Limb (tissue), 2 donors: ENCODE measurements around the gene TTR.

Experiments
- DNase-seq, 2 donors: peaks; one replicate each; pipeline ENCODE4 v3.0.0-alpha.2; 2016; ENCODE audit errors: extremely low spot score in 2 of 2

TTR gene

DNA sequence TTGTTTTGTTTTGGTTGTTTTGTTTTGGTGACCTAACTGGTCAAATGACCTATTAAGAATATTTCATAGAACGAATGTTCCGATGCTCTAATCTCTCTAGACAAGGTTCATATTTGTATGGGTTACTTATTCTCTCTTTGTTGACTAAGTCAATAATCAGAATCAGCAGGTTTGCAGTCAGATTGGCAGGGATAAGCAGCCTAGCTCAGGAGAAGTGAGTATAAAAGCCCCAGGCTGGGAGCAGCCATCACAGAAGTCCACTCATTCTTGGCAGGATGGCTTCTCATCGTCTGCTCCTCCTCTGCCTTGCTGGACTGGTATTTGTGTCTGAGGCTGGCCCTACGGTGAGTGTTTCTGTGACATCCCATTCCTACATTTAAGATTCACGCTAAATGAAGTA, at the start of gene TTR:
Gene TTR (plus strand): TSS at position 250 of the 400 bp plus-strand sequence. CDS start 26 bp downstream, at position 276.
- no peak for DNase-seq

DNA sequence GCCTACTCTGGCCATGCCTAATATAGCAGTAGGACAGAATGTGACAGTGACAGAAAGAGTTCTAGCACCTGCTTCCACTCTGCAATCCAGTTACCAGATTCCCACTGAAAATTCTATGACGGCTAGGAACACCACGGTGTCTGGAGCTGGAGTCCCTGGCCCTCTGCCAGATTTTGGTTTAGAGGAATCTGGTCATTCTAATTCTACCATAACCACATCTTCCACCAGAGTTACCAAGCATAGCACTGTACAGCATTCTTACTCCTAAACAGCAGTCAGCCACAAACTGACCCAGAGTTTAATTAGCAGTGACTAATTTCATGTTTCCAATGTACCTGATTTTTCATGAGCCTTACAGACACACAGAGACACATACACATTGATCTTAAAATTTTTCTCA, 45.2 kb upstream of the TTR start:
- no peak for DNase-seq

DNA sequence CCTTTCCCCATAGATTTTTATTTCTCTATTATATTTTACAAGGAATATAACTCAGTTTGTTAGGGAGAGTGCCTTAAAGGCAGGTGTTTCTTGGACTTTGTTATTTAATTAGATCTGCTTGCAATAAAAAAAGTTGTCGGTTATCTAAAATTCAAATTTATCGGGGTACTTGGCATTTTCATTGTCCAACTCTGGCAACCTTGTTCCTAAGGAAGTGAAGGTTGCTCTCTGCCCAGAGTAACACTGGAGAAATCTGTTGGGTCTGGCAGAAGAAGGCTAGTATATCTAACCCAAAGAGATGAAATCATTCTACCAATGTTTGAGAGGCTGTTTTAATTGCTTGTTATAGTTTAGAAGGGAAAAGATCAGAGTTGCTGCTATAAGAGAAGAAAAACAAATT, 42.8 kb upstream of the TTR start:
- no peak for DNase-seq

DNA sequence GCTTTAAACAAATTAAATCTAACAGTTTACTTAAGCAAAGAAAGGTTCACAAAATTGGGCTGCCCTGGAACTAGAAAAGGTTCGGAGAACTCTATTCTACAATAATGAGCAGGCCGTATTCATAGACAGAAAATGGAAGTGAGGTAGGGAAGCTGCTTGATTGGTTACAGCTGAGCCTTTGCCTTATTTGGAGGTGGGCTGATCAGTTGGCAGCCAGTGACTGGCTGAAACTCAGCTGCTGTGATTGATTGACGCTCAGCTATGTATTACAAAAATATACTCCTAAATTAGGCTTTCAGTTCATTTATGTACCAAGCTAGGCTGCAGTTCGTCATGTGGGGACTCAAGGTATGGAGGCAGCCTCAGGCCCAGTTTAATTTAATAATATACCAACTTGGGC, 42.3 kb upstream of the TTR start:
- no peak for DNase-seq

DNA sequence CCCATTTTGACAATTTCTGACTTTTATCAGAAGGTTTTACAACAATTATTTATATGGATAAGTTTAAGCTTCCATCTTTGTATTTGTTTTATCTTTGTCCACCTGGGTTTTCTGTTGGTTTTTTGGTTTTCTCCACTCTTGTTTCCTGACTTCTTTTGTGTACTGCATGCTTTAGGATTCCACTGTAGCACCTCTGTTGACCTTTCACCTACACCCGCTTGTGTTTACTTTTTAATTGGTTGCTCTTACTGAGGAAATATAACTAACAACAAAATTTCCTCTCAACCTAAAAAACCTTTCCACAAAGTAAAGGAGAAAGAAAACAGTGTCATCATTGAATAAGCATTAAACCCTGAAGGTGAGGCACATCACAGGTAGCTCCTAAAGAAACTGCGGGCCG, 39.8 kb upstream of the TTR start:
- no peak for DNase-seq

DNA sequence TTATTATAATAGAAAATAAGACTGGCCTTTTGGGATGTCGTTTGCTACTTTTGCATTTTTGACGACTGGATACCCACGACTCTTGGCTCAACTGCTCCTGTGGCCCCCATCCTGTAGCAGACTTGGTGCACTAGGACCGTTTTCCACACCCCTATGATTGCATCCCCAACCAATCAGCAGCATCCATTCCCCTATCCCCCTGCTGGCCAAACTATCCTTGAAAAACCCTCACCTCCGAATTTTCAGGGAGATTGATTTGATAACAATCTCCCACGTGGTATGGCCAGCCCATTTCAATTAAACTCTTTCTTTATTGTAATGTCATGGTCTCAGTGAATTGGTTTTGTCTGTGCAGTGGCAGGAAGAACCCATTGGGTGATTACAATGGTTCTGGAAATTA, 37.9 kb upstream of the TTR start:
- no peak for DNase-seq

DNA sequence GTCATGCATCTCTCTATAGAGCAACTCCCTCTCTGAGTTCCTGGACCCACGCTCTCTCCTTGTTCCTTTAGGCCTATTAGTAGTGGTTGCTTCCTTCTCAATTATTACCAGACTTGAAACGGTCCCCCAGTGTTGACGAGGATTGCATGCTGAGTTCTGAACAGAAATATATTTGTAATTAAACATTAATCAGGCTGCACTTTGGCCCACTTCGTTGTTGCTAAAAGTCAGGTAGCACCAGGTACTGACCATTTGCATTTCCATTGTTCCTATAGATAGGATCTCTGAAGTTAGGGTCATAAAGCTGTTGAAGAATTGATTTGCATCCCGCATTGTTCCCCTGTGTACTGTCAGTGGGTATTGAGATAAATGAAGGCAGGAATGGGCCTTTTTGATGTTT, 36.9 kb upstream of the TTR start:
- DNase-seq: no peak

DNA sequence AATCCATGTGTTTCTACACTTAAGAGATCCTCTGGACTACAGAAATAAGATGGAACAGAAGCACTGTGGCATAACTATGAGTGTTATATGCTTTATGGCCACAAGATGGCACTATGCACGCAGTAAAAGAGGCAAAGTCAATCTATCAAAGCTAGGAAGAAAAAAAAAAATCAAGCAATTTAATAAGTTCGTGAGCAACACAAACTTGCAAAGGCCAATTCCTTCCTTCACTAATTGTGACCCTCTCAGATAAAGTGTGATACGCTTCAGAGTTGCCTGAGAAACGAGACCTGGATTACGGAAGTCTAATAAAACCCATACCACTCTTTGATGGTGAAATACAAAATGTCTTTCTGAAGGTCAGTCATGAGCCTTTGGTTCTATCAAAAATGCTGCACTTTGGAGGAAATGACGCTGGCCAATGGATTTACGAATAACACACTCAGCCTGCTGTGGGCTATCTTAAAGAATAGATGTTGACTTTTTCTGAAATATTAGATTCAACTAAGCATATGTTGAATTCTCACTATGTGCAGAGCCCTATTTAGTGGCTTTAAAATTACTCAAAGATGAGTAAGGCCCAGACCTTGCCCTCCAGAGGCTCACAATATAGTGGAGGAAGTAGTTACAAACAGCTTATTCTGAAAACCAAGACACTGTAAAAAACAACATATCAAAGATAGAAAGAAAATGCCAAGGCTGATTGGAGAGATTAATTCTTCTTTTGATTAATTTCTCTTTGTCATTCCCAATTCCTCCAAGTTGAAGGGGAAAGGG, 35.5 kb upstream of the TTR start:
- DNase-seq: peak; percentile 53 to 82

DNA sequence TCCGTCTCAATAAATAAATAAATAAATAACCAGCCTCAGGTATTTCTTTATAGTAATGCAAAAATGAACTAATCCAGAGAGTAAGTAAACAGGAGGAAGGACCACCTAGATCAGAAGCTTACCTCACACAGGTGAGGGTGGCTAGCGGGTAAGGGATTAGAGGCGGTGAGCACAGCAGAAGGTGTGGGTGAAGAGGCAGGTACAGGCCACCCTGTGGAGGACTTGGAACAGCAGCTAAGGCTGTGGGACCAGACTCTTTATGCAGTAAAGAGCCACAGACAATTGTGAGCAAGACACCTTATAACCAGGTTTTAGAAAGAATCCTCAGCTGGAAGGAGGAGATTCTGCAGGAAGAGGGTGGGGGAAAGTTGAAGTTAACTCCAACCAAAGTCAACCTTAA, 34.2 kb upstream of the TTR start:
- DNase-seq: no peak

DNA sequence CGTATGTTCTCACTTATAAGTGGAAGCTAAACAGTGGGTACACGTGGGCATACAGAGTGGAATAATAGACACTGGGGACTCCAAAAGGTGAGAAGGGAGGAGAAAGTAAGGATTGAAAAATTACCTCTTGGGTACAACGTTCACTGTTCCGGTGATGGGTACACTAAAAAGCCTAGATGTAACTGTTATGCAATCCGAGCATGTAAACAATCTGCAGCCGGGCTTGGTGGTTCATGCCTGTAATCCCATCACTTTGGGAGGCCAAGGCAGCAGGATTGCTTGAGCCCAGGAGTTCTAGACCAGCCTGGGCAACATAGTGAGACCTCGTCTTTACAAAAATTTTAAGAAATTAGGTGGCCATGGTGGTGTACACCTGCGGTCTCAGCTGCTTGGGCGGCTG, 33.1 kb upstream of the TTR start:
- no peak for DNase-seq

DNA sequence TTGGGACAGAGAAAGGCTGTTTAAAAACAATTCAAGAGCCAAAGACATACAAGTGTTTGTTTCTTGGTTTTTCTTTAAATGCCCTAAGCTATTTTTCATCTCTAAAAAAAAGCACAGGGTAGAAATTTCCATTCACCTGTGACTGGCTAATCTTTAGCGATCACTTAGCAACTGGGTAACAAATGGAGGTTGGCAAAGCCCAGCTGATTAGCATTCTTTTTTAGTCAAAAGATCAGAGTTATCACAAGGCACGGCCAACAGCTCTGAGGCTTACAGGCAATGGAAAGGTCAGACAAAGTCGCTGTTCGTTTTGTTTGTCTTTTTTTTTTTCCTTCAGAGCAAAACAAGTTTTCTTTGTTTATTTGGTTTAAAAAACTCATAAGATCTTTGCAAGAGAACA, 29.0 kb upstream of the TTR start:
- no peak for DNase-seq

DNA sequence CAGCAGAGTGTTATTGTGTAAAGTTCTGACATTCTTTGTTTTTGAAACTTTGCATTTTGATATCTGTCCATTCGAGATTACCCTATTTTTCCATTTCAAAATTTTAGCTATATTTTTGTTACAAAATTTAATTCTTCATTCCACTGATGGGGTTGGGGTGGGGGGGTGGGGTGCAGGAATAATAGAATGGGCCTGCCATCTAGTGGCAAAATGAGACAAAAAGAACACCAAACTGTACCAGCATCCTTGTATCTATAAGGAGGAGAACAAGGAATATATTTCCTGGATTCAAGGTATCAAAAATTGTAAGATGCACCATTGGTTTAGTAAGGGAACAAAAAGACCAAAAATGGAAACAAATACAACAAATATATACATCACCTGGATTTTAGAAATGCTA, 27.9 kb upstream of the TTR start:
- no peak for DNase-seq

DNA sequence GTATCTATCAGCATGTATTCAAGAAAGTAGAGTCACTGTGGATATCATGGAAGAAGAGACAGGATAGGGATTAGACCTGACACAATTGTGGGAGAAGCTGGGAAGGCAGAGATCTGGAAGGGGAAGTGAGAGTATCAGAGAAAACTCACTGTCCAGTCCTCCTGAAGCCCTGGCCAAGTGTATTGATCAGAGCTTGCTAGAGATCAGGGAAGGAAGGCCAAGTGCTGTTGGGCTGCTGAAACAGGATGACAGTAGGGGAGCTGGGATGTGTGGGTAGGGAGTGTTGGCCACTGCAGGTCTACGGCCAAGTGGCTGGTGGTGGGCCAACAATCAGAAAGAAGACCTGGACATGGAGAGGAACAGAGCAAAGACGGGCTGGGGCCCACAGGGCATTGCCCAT, 26.3 kb upstream of the TTR start:
- no peak for DNase-seq

DNA sequence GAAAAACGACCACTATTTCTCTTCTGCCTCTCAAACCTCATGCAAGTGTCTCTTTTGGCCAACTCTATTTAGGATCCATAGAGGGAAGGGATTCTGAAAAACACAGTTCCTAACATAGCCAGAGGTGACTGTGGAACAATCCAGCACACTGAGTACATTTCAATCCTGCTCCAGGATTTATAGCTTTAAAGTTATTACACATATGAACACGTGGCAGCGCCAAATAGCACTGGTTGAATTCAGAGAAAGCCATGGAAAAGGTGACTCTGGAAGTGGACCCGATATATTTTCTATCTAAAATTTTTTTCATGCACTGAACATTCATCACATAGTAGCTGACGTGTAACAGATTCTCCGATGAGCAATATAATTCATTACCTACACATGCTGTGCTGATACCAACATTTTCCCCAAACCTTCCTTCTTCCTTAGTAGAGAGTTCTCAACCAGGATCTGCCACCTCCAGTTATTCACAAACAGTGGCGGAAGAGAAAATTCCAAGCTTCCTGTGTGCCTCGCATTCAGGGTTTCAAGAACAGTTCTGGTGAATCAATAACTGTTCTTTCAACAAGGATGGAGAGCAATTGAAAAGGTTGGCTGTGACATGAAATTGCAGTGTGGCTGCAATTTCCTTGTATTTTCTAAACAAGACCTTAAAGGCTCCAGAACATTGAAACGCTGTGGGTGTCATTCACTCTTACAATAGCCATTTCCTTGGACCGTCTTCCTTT, 25.7 kb upstream of the TTR start:
- no peak for DNase-seq

DNA sequence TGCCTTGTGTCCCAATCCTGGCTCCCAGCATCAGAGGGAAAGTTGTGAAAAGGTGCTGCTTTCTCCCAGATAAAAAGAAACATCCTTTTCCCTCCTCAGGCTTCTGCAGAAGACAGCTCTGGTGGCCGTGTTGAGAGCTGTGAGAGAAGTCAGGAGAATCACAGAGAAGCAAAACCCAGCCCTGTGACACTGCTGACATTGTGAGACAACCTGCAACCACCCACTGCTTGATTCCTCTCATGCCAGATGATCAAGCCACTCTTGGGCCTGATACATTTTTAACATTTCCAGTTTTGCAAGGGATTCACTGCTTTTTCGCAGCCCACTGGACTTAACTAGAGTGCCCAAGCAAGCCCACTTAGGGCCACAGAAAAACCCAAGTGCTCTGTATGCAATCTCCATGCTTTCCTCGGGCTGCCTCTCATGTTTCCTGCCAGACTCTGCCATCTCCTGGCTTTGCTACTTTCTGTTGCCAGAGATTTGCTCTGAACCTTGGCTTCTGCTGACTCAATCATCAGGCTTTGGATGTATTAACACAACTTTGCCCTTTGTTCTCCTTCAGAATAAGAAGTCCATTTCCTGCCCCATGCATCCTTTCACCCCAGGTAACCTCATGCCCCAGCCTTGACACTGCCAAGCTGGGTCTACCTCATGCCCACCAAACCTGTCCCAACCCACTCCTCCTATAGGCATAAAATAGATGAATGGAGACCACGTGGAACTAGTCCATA, 24.9 kb upstream of the TTR start:
- DNase-seq: no peak

DNA sequence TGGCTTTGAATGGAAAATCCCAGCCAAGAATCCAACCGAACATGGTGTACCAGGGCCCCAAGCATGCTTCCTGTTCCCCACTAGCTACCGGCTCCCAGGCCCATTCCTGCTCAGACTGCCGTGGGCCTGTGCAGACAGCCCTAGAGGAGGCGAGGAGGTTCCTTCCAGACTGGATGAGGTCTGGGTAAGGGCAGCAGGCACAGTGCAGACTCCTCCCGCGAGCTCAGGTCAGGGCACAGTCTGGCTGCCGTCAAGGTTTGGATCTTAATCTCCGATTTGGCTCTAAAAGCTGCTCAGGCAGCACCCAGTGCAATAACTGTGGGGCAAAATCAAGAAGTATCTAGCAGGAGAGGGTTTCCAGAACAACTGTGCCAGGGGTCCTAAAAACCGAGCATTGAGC, 19.3 kb upstream of the TTR start:
- DNase-seq: no peak

DNA sequence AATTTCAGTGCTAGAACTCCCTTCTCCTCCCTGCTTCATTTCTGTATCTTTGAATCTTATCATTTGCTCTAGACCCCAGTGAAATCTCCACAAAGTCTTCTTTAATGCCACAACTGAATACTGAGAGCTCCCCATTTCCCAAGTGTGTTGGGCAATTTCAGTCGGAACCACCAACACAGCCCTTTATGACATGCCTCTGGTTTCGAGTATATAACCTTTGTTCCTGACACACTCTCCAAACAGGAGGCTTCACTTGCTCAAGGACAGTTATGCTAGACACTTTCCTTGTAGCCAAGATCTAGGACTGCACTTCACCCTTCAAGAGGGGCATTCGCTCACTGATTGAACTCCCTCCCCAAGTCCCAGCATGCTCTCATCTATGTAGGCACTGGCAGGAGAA, 18.6 kb upstream of the TTR start:
- DNase-seq: no peak

DNA sequence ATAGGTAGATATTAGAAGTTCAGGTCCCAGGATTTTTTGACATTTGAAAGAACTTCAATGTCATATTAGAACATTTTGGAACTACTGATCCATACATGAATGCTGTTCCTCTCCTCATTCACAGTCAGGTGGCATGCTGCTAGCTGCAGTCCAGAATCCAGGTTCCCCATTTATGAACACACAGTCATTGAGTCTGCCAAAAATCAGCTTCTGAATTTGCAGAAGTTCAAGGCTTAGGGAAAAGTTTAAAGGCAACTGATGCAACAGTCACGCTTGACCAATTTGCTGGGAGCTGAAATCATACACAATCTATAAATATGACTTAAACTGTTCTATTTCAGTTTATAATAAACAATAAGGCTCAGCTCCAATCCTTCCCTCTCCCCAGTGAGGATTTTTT, 17.3 kb upstream of the TTR start:
- DNase-seq: no peak

DNA sequence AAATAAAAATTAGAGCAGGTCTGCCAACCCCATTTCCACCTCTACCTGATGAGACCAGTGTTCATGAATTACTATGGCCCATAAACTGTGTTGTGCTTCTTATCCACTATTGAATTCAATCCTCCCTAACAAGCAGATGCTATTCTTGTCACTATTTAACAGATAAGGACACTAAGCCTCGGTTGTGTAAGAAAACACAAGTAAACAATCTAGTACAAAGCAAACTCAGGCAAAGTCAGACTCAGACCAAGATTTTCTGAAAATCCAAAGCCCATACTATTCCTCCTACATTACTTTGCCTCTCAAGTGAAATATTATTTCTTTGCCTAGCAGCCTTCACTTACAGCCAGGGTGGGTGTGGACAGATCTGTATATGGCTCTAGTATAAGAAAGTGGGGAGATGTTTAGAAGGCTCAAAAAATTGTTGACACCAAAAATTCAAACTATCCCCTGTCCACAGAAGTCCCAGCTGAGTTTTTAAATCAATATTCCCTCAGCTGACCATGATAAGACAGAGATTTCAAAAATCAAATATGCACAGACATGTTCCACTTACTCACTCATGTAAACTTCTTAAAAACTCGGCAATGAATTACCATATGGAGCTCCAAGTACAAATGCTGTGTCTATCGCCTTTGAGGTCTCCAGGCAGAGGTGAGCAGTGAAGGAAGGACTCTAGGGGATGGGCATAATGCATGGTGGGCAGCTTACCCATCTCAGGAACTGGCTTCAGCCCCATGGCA, 16.0 kb upstream of the TTR start:
- no peak for DNase-seq

DNA sequence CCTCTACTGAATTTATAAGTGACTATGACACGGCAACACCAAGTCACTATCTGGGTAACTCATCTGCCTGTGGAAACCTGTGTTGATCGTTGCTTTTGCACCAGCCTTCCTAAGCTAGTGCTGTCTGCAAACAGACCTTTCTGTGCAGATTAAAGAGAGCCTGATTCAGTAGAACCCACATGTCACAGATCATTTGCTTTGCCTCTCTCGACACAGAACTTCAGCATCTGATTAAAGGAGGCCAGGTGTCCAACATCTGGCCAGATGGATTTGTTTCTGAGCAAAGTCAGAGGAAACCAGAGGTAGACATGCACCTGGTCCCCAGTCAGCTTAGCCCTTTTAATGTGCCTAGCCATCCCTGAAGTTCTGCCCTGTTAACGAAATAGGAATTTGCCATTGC, 15.0 kb upstream of the TTR start:
- DNase-seq: no peak

DNA sequence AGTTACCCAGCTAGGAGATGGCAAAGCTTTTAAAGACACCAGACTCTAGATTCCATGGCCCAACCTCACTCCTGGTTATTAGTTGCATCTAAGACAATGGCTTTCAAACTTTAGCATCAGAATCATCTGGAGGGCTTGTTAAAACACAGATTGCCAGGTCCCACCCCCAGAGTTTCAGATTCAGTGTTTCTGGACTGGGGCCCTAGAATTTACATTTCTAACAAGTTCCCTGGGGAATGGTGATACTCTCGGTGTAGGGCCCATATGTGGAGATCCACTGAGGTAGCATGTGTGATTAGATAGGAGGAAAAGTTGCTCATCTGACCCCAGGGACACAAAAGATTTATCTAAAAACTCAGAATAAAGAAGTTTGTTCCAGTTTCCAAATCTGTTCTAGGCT, 14.5 kb upstream of the TTR start:
- no peak for DNase-seq

DNA sequence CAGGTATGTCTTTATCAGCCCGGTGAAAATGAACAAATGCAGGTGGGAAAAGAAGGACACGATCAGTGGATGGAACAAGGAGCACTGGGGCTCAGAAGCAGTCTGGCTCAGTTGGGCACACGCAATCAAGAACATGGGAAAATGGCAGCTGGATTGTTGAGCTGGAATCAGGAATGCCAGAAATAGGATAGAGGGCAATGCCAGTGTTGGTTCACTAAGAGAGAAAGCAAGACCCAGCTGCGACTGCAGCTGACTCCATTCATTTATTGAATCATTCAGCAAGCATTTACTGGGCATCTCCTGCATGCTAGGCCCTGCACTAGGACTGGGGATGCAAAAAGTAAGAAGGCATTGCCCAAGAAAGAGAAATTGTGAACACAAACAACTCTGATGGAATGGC, 13.6 kb upstream of the TTR start:
- no peak for DNase-seq
